H1 (cell line): ENCODE data around the gene TOP3A. TPM values are rescaled to one million over a fixed set of nuclear protein-coding genes. Genes with fewer than 3 reads are reported as not detected.

Source experiments
- ASH2L ChIP-seq: fragments of 200-600, 300-600 bp; sonication (generic); IDR thresholded peaks from one replicate; pipeline ENCODE4 v1.7.1; 2017; ENCODE audit warnings: low read length
- BRCA1 ChIP-seq: IDR thresholded peaks from 2 replicates; pipeline ENCODE4 v1.6.1; 2012; ENCODE audit warnings: low read depth, low read length, improper control_type of control experiment
- CBX8 ChIP-seq: fragments of 300-800, 300-1000 bp; sonication (generic); IDR thresholded peaks from 2 replicates; pipeline ENCODE4 v1.7.1; 2016; ENCODE audit warnings: low read depth, low read length, borderline replicate concordance
- CREB1 ChIP-seq: IDR thresholded peaks from 2 replicates; pipeline ENCODE4 v1.6.1; 2012; ENCODE audit warnings: inconsistent platforms
- CTCF ChIP-seq, 3 experiments: IDR thresholded peaks; 1 replicate in 2 of 3; 2 replicates in 1 of 3; pipeline versions ENCODE4 v1.5.1 to v1.6.1; 2011; ENCODE audit warnings: low read length in 3 of 3, mild to moderate bottlenecking in 3 of 3, inconsistent platforms in 2 of 3, low read depth in 1 of 3, moderate library complexity in 1 of 3; ENCODE audit not compliant: insufficient read depth in 1 of 3; ENCODE audit errors: control extremely low read depth in 1 of 3
- EGR1 ChIP-seq: IDR thresholded peaks from 2 replicates; pipeline ENCODE4 v1.6.1; 2011; ENCODE audit warnings: low read depth, low read length, borderline replicate concordance
- GABPA ChIP-seq: IDR thresholded peaks from 2 replicates; pipeline ENCODE4 v1.6.1; 2011; ENCODE audit warnings: mild to moderate bottlenecking, low read length, moderate library complexity, borderline replicate concordance; ENCODE audit not compliant: insufficient read depth
- HDAC6 ChIP-seq: IDR thresholded peaks from one replicate; pipeline ENCODE4 v1.7.1; 2012; ENCODE audit warnings: low read depth, mild to moderate bottlenecking, inconsistent platforms, low read length, moderate library complexity
- KDM4A ChIP-seq: IDR thresholded peaks from one replicate; pipeline ENCODE4 v1.7.1; 2012; ENCODE audit warnings: low read depth, mild to moderate bottlenecking, moderate library complexity, low read length, inconsistent platforms; ENCODE audit not compliant: severe bottlenecking
- NRF1 ChIP-seq: IDR thresholded peaks from 2 replicates; pipeline ENCODE4 v1.6.1; 2011; ENCODE audit warnings: mild to moderate bottlenecking, low read depth, low read length, improper control_type of control experiment
- PHF8 ChIP-seq: fragments of 200-600 bp; sonication (generic); conservative IDR thresholded peaks from 2 replicates; pipeline ENCODE4 v1.7.1; 2012; ENCODE audit warnings: low read depth, mild to moderate bottlenecking, inconsistent platforms, low read length, moderate library complexity
- POLR2A ChIP-seq, 2 experiments: IDR thresholded peaks; 1 replicate in 1 of 2; 2 replicates in 1 of 2; pipeline ENCODE4 v1.6.1; 2011; ENCODE audit warnings: low read depth in 2 of 2, low read length in 2 of 2, mild to moderate bottlenecking in 2 of 2; ENCODE audit errors: control extremely low read depth in 1 of 2
- RBBP5 ChIP-seq: IDR thresholded peaks from 2 replicates; pipeline ENCODE4 v1.7.1; 2012; ENCODE audit warnings: low read depth, mild to moderate bottlenecking, inconsistent platforms, low read length, moderate library complexity, borderline replicate concordance
- RFX5 ChIP-seq: IDR thresholded peaks from 2 replicates; pipeline ENCODE4 v1.6.1; 2011; ENCODE audit warnings: low read depth, low read length, improper control_type of control experiment, borderline replicate concordance
- RNF2 ChIP-seq: fragments of 200-900, 300-1000 bp; sonication (generic); IDR thresholded peaks from 2 replicates; pipeline ENCODE4 v1.7.1; 2016; ENCODE audit warnings: borderline replicate concordance, low read depth, mild to moderate bottlenecking, antibody characterized with exemption, low read length; ENCODE audit not compliant: poor library complexity, severe bottlenecking; ENCODE audit errors: missing control alignments
- TAF1 ChIP-seq: IDR thresholded peaks from 2 replicates; pipeline ENCODE4 v1.6.1; 2011; ENCODE audit warnings: mild to moderate bottlenecking, low read depth, low read length
- TBP ChIP-seq: IDR thresholded peaks from 2 replicates; pipeline ENCODE4 v1.6.1; 2011; ENCODE audit warnings: low read depth, low read length, improper control_type of control experiment
- TCF12 ChIP-seq: IDR thresholded peaks from 2 replicates; pipeline ENCODE4 v1.6.1; 2011; ENCODE audit warnings: low read depth, mild to moderate bottlenecking, low read length
- TEAD4 ChIP-seq: IDR thresholded peaks from 2 replicates; pipeline ENCODE4 v1.6.1; 2012; ENCODE audit warnings: low read depth, low read length, inconsistent platforms, mixed read lengths
- USF2 ChIP-seq: IDR thresholded peaks from 2 replicates; pipeline ENCODE4 v1.6.1; 2011; ENCODE audit warnings: low read length, improper control_type of control experiment
- YY1 ChIP-seq: IDR thresholded peaks from 2 replicates; pipeline ENCODE4 v1.6.1; 2011; ENCODE audit warnings: low read depth, mild to moderate bottlenecking, low read length
- polyA plus RNA-seq, 7 experiments: library from polyadenylated mRNA; depleted of rRNA in 3 of 7; stranded (reverse) in 5 of 7; unstranded in 2 of 7; fragments of >200 nt in 5 of 7; fragments of 200-250 nt in 2 of 7; gene quantifications; 1 replicate in 5 of 7; 2 replicates in 1 of 7; 4 replicates in 1 of 7; pipeline versions ENCODE4 v1.2.1 to v1.2.3, GENCODE V29; 2011 to 2013; ENCODE audit warnings: missing spikeins in 2 of 7, mixed read lengths in 2 of 7
- total RNA-seq: library from RNA; stranded (reverse); fragmentation: NEBNext Ultra II Directional; extraction: Animal tissue kit (Norgen Biotek cat#: 25700); gene quantifications from 2 replicates; pipeline ENCODE4 v1.2.1, GENCODE V29; 2021

The TOP3A gene
- total and polyA plus RNA-seq, 2 of the 8 experiments (the other 6 are each of a cell fraction or from before 2014, with no cell fraction given), result 23.4 to 54.3 TPM

GRCh38 chr17:18314731-18315561 lies at the start of gene TOP3A, which contains the start of gene SMCR8 (continued):
- TF ChIP-seq ASH2L, result peak; percentile 79
- TF ChIP-seq TCF12, result no peak
- peak; percentile 79; the same call in 1 of the 2 replicates for TF ChIP-seq RBBP5
- no peak for TF ChIP-seq NRF1
- TF ChIP-seq RNF2, result no peak
- no peak for TF ChIP-seq TEAD4
- peak; percentile 89 for TF ChIP-seq CREB1
- peak; percentile 81; the same call in 1 of the 2 replicates for TF ChIP-seq GABPA
- TF ChIP-seq POLR2A (IDR thresholded peaks at IDR 0.05; ENCODE audit: control extremely low read depth in 1 of 2, low read depth in 2 of 2, low read length in 2 of 2), result peak; percentile 50 to 62
- TF ChIP-seq EGR1, result 0 out of 2 replicates have a peak, but pooled peaks have one; percentile 70
- peak; percentile 98 for TF ChIP-seq YY1
- no peak for TF ChIP-seq CBX8
- TF ChIP-seq HDAC6, result no peak
- TF ChIP-seq RFX5, result no peak
- no peak for TF ChIP-seq CTCF (IDR thresholded peaks at IDR 0.05; ENCODE audit: control extremely low read depth in 1 of 3, insufficient read depth in 1 of 3, low read depth in 1 of 3, low read length in 3 of 3)
- peak; percentile 99 for TF ChIP-seq USF2
- TF ChIP-seq TBP, result peak; percentile 73
- TF ChIP-seq KDM4A, result peak; percentile 72
- TF ChIP-seq BRCA1, result no peak
- TF ChIP-seq PHF8, result peak; percentile 66
- TF ChIP-seq TAF1, result peak; percentile 91
